ENCODE results near the gene ANKH. TPM values are rescaled to one million over a fixed set of nuclear protein-coding genes. Genes with fewer than 3 reads are reported as not detected.

Gene ANKH
- total and polyA plus RNA-seq, 2 of the 13 experiments (the other 11 are each of a cell fraction or from before 2014, with no cell fraction given), result 25.0 to 36.0 TPM

DNA sequence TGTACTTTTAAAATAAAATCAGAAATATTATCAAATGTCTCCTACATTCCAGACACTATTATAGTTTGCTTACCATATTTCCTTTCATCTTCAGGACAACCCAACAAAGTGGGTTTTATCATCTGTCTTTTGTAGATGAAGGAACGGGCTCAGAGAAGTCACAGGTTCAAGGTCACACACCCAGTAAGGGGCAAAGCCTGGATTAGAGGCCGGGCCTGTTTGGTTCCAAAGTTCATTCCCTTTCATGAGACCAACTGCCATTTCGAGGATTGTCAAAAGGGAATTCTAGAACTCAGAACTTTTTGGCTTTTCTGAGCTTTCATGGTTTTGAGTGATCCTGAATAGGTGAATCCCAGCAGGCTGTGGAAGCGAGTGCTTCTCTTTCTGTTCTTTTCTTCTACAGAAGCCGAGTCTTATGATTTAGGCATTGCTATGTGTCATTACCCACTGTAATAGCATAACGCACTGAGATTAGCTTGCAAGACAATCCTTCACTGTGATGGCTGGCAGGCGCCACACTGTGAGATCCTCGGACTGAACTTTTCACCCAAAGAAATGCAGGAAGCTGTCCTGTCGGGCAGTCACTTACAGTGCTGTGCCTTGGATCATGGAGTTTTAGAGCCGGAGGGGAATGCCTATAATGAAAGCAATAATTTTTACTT is 43.8 kb upstream of the ANKH start (continued):
- TF ChIP-seq CREM (IDR thresholded peaks at IDR 0.05) (peak; percentile 67), CREM (CRISPR knock-in tag; IDR thresholded peaks at IDR 0.05) (no peak), U2AF2 (IDR thresholded peaks at IDR 0.05; ENCODE audit: low read depth, low read length) (no peak), NCOA1 (CRISPR knock-in tag; IDR thresholded peaks at IDR 0.05) (no peak), TCF7L2 (IDR thresholded peaks at IDR 0.05; ENCODE audit: low read depth, low read length) (0 out of 2 replicates have a peak, but pooled peaks have one; percentile 45), NR2F6 (IDR thresholded peaks at IDR 0.05) (peak; percentile 93), NR2F6 (CRISPR knock-in tag; IDR thresholded peaks at IDR 0.05) (peak; percentile 89), PHF21A (CRISPR knock-in tag; IDR thresholded peaks at IDR 0.05) (peak; percentile 21; the same call in 1 of the 2 replicates), BCL6 (CRISPR knock-in tag; IDR thresholded peaks at IDR 0.05) (peak; percentile 95), ZNF672 (CRISPR knock-in tag; IDR thresholded peaks at IDR 0.05) (no peak), ZSCAN30 (CRISPR knock-in tag; IDR thresholded peaks at IDR 0.05) (no peak), MTA1 (CRISPR knock-in tag; IDR thresholded peaks at IDR 0.05; ENCODE audit: borderline replicate concordance) (no peak), HNF4G (IDR thresholded peaks at IDR 0.05; ENCODE audit: borderline replicate concordance, low read depth, low read length) (peak; percentile 70), HNF4G (CRISPR knock-in tag; IDR thresholded peaks at IDR 0.05; ENCODE audit: borderline replicate concordance, low read depth) (peak; percentile 73; the same call in 1 of the 2 replicates), SOX13 (IDR thresholded peaks at IDR 0.05) (no peak), SOX13 (CRISPR knock-in tag; conservative IDR thresholded peaks at IDR 0.05 in 1 of 2, IDR thresholded peaks at IDR 0.05 in 1 of 2) (peak in 1 of 2 experiments; percentile 77; a peak in 2 of 4 replicates), ZNF724P (CRISPR knock-in tag; IDR thresholded peaks at IDR 0.05; ENCODE audit: borderline replicate concordance) (no peak), NFIC (IDR thresholded peaks at IDR 0.05; ENCODE audit: low read length) (no peak), TRIM24 (CRISPR knock-in tag; IDR thresholded peaks at IDR 0.05) (no peak), ZFAT (CRISPR knock-in tag; conservative IDR thresholded peaks at IDR 0.05) (no peak), SETDB1 (CRISPR knock-in tag; IDR thresholded peaks at IDR 0.05; ENCODE audit: borderline replicate concordance) (no peak), ELF3 (CRISPR knock-in tag; IDR thresholded peaks at IDR 0.05) (no peak), SNAI1 (CRISPR knock-in tag; IDR thresholded peaks at IDR 0.05; ENCODE audit: borderline replicate concordance) (no peak), LCORL (IDR thresholded peaks at IDR 0.05) (no peak), LCORL (CRISPR knock-in tag; IDR thresholded peaks at IDR 0.05) (peak; percentile 36; the same call in 1 of the 2 replicates), ZMAT3 (CRISPR knock-in tag; conservative IDR thresholded peaks at IDR 0.05) (no peak), EP300 (IDR thresholded peaks at IDR 0.05; ENCODE audit: low read depth in 2 of 2, low read length in 2 of 2) (peak in 1 of 2 experiments; percentile 86; a peak in 2 of 4 replicates), EP300 (CRISPR knock-in tag; IDR thresholded peaks at IDR 0.05; ENCODE audit: borderline replicate concordance) (peak; percentile 65; the same call in 1 of the 2 replicates)
- TF ChIP-seq, protein P1, sequence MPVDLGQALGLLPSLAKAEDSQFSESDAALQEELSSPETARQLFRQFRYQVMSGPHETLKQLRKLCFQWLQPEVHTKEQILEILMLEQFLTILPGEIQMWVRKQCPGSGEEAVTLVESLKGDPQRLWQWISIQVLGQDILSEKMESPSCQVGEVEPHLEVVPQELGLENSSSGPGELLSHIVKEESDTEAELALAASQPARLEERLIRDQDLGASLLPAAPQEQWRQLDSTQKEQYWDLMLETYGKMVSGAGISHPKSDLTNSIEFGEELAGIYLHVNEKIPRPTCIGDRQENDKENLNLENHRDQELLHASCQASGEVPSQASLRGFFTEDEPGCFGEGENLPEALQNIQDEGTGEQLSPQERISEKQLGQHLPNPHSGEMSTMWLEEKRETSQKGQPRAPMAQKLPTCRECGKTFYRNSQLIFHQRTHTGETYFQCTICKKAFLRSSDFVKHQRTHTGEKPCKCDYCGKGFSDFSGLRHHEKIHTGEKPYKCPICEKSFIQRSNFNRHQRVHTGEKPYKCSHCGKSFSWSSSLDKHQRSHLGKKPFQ (CRISPR knock-in tag; IDR thresholded peaks at IDR 0.05; ENCODE audit: insufficient replicate concordance), result no peak
- TF ChIP-seq, protein P2, sequence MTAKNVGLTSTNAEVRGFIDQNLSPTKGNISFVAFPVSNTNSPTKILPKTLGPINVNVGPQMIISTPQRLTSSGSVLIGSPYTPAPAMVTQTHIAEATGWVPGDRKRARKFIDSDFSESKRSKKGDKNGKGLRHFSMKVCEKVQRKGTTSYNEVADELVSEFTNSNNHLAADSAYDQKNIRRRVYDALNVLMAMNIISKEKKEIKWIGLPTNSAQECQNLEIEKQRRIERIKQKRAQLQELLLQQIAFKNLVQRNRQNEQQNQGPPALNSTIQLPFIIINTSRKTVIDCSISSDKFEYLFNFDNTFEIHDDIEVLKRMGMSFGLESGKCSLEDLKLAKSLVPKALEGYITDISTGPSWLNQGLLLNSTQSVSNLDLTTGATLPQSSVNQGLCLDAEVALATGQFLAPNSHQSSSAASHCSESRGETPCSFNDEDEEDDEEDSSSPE (CRISPR knock-in tag; IDR thresholded peaks at IDR 0.05), result 0 out of 2 replicates have a peak, but pooled peaks have one; percentile 26
- TF ChIP-seq, protein P3, sequence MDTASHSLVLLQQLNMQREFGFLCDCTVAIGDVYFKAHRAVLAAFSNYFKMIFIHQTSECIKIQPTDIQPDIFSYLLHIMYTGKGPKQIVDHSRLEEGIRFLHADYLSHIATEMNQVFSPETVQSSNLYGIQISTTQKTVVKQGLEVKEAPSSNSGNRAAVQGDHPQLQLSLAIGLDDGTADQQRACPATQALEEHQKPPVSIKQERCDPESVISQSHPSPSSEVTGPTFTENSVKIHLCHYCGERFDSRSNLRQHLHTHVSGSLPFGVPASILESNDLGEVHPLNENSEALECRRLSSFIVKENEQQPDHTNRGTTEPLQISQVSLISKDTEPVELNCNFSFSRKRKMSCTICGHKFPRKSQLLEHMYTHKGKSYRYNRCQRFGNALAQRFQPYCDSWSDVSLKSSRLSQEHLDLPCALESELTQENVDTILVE (CRISPR knock-in tag; IDR thresholded peaks at IDR 0.05), result peak; percentile 52; the same call in 1 of the 2 replicates
